Small intestine (tissue), 7 donors: ENCODE results near the gene LTK. TPM values are rescaled to one million over a fixed set of nuclear protein-coding genes. Genes with fewer than 3 reads are reported as not detected.
A peak's percentile ranks its signal among the peaks of the same experiment; 100 is the strongest.

Experiments
- DNase-seq, 2 donors: peaks; one replicate each; pipeline versions ENCODE4 v3.0.0 to v3.0.0-alpha.2; 2013
- FAIRE-seq: peaks from 2 replicates; lab custom pipeline; 2012; peaks lifted over from hg19 to GRCh38; lab: Jason Lieb, UNC
- H3K27ac ChIP-seq, 3 donors: one replicate each; pipeline ENCODE4 v1.5.1; 2013; ENCODE audit warnings: low read length in 2 of 3, mild to moderate bottlenecking in 2 of 3, control low read depth in 1 of 3, inconsistent platforms in 1 of 3, low read depth in 1 of 3, moderate library complexity in 1 of 3
- H3K27me3 ChIP-seq, 3 donors: one replicate each; pipeline ENCODE4 v1.6.1; 2013; ENCODE audit warnings: low read length in 3 of 3, inconsistent platforms in 1 of 3; ENCODE audit not compliant: control insufficient read depth in 3 of 3, insufficient read depth in 3 of 3
- H3K36me3 ChIP-seq, 3 donors: one replicate each; pipeline ENCODE4 v1.6.1; 2013; ENCODE audit warnings: low read length in 3 of 3, inconsistent platforms in 1 of 3, low read depth in 1 of 3, mild to moderate bottlenecking in 1 of 3, moderate library complexity in 1 of 3; ENCODE audit not compliant: control insufficient read depth in 3 of 3, insufficient read depth in 2 of 3
- H3K4me1 ChIP-seq, 3 donors: one replicate each; pipeline ENCODE4 v1.6.1; 2013; ENCODE audit warnings: low read length in 2 of 3, inconsistent platforms in 1 of 3, low read depth in 1 of 3, mild to moderate bottlenecking in 1 of 3, moderate library complexity in 1 of 3; ENCODE audit not compliant: control insufficient read depth in 3 of 3, insufficient read depth in 2 of 3
- H3K4me3 ChIP-seq, 3 donors: one replicate each; pipeline ENCODE4 v1.5.1; 2013; ENCODE audit warnings: low read length in 3 of 3, control low read depth in 1 of 3, inconsistent platforms in 1 of 3, low read depth in 1 of 3, mild to moderate bottlenecking in 1 of 3, moderate library complexity in 1 of 3
- H3K9me3 ChIP-seq, 2 donors: one replicate each; pipeline ENCODE4 v1.6.1; 2013; ENCODE audit warnings: low read depth in 1 of 2, low read length in 1 of 2; ENCODE audit not compliant: control insufficient read depth in 2 of 2, insufficient read depth in 1 of 2
- WGBS, 3 donors: extraction: QIAGEN DNeasy Blood & Tissue Kit; methylation state at CpG; one replicate each; pipeline ENCODE4 v1.1.7; 2013; 5-methylcytosine and 5-hydroxymethylcytosine counted together
- polyA plus RNA-seq, 4 donors: library from polyadenylated mRNA; stranded (reverse) in 3 of 4; unstranded in 1 of 4; fragments of 200-250 nt in 3 of 4; fragments of 120-200 nt in 1 of 4; gene quantifications; one replicate each; pipeline versions ENCODE4 v1.2.1 to v1.2.3, GENCODE V29; 2013
- donor health status: healthy with polysubstance abuse.
- donor health status: control.
- donor health status: control.
- donor health status: Bipolar disorder and iron deficiency.
- donor health status: healthy.

The LTK gene
- polyA plus RNA-seq, 4 donors, result 13.1 to 68.4 (median 32.9) TPM

DNA sequence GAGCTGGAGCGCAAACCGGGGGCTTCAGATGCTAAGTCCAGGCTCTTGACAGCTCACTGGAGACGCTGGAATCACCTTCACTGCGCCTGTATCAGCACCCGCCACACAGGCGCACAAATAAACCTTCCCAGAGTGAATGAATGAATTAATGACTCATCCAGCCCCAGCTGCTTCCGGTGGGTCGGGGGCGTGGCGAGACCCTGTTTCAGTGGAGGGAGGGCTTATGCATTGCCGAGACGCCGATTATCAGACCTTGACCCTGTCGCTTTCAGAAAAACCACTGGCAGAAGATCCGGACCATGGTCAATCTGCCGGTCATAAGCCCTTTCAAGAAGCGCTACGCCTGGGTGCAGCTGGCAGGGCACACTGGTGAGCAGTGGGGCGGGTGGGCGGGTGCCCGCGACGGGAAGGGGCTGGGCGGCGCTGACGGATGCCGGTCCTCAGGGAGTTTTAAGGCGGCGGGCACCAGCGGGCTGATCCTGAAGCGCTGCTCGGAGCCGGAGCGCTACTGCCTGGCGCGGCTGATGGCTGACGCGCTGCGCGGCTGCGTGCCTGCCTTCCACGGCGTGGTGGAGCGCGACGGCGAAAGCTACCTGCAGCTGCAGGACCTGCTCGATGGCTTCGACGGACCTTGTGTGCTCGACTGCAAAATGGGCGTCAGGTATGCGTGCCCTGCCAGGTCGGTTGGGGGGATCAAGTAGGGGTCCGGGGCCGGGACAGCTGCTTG is 12.3 kb downstream of the LTK start:
- WGBS, 3 donors, result 38 to 80% (median 67%) methylated on average over 56 of the region's 56 CpGs
- Histone ChIP-seq H3K27me3 (peaks cover 0 to 27% (median 8%) of the 10 kb centered on the region in 3 donors), H3K4me1 (peaks cover 0 to 13% (median 3%) of the 10 kb centered on the region in 3 donors), H3K27ac (no peak overlapping the region), H3K9me3 (no peaks in the 10 kb centered on the region), H3K4me3 (no peak overlapping the region), H3K36me3 (peaks cover 2 to 80% (median 2%) of the 10 kb centered on the region in 3 donors)
- FAIRE-seq, result no peak
- no peak for DNase-seq

DNA sequence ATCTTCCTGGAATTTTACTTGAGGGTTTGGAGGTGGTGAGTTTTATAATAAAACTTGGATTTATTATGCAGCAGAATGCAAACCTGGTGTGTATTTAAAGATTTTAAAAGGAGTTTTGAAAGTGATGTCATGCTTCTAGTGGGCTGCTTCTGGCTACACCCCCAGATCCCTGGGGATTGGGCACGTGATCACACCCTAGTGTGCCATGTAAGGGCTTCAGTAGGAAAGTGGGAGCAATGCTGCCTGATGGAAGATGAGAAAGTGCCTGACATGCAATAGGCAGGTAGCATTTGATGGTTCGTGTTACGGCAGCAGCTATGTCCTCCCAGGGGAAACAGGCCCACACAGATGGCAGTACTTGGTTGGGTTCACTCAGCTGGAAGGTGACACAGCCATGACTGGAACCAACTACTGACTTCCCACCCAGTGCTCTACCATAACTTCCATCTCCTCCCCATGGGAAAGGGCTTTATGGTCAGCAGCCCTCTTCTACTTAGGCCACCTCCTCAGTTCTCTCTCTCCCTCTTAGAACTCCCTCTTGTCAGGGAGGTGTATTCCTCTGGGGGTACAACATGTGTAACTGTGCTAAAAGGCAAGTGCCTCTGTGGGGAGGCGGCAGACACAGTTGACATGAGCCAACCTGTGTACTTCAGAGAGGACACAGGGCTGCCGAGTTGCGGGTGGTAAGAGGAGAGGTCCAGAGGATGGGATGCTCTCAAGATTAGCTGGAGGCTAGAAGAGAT is 14.3 kb downstream of the LTK start:
- FAIRE-seq (no peak), DNase-seq (no peak)
- peaks cover 0 to 39% (median 8%) of the 10 kb centered on the region in 3 donors for H3K27me3 ChIP-seq
- H3K4me1 ChIP-seq, result peaks cover 0 to 20% (median 6%) of the 10 kb centered on the region in 3 donors
- WGBS, 3 donors, result 89 to 94% (median 90%) methylated on average over 6 of the region's 6 CpGs
- H3K4me3 ChIP-seq, result no peak overlapping the region
- no peak overlapping the region for H3K27ac ChIP-seq
- peaks cover 1 to 64% (median 2%) of the 10 kb centered on the region in 3 donors for H3K36me3 ChIP-seq
- H3K9me3 ChIP-seq, result no peaks in the 10 kb centered on the region

DNA sequence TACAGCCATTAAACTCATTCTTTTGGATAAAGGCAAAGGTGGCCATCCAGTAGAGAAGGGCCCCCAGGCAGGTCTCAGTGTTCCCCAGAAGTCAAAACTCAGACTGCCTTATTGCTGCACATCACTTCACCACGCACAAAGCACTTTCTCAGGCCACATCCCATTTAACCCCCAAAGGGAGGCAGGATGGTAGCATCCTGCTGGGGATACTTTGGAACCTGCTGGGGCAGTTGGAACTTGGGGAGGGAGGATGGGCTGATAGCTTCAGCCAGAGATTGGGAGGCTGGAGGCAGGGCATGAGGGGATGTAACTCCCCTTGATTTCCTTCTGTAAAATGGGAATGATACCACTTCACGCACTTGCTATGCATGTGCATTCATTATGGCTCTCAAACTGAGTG is 15.0 kb downstream of the LTK start:
- FAIRE-seq (no peak), DNase-seq (no peak)
- Histone ChIP-seq H3K36me3 (peaks cover 0 to 58% (median 2%) of the 10 kb centered on the region in 3 donors), H3K4me1 (peaks cover 0 to 20% (median 6%) of the 10 kb centered on the region in 3 donors), H3K9me3 (no peaks in the 10 kb centered on the region), H3K27ac (no peak overlapping the region), H3K27me3 (peaks cover 0 to 39% (median 8%) of the 10 kb centered on the region in 3 donors), H3K4me3 (no peak overlapping the region)
- WGBS, 3 donors, result 89 to 91% (median 89%) methylated on average over 2 of the region's 2 CpGs

DNA sequence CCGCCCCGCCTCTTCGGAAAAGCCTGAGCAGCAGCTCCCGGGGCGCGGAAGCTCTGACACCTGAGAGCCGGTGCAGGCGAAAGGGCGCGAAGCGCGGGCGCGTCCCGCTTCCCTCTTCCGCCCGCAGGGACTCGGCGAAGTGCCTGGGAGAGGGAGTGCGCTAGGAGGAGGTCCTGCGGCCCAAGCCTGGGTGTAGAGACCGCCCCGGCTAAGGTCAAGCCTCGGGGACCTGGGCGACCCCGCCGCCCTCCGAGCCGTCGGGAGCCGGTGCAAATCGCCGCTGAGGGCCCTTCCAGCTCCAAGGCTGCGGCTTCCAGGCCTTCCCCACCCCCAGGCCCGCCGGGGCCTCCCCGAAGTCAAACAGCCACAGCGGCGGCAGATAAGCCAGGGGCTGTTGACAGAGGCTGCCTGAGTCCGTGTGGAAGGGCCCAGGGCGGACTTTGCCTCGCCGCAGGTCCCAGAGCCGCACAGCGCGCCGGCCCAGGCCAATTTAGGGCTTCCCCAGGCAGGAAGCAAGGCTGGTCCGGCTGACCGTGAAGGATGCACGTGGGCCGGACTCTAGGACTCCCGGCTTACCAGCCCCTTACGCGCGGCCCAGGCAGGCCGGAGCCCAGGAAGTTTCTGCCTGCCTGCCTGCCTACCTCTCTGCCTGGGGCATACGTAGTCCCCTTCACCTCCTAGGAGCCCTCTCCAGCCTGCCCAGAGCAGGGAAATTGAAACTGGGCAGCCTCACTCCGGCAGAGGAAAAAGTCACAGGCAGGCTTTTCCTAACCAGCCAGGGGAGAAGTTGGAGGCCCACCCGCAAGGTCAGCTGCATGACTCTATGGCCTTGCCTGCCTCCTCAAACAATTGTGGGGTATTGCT is 17.7 kb downstream of the LTK start:
- Histone ChIP-seq H3K9me3 (no peaks in the 10 kb centered on the region), H3K36me3 (peaks cover 0 to 36% (median 0%) of the 10 kb centered on the region in 3 donors), H3K27me3 (peaks cover 0 to 17% (median 5%) of the 10 kb centered on the region in 3 donors), H3K27ac (peak overlapping the region; percentile 94 to 95 (median 95)), H3K4me3 (peak overlapping the region in 2 of 3 donors; percentile 75 to 77), H3K4me1 (peaks cover 3 to 38% (median 11%) of the 10 kb centered on the region in 3 donors)
- peak; percentile 94 to 95 for DNase-seq
- WGBS, 3 donors, result 12 to 30% (median 15%) methylated on average over 46 to 59 of the region's 59 CpGs
- no peak for FAIRE-seq

DNA sequence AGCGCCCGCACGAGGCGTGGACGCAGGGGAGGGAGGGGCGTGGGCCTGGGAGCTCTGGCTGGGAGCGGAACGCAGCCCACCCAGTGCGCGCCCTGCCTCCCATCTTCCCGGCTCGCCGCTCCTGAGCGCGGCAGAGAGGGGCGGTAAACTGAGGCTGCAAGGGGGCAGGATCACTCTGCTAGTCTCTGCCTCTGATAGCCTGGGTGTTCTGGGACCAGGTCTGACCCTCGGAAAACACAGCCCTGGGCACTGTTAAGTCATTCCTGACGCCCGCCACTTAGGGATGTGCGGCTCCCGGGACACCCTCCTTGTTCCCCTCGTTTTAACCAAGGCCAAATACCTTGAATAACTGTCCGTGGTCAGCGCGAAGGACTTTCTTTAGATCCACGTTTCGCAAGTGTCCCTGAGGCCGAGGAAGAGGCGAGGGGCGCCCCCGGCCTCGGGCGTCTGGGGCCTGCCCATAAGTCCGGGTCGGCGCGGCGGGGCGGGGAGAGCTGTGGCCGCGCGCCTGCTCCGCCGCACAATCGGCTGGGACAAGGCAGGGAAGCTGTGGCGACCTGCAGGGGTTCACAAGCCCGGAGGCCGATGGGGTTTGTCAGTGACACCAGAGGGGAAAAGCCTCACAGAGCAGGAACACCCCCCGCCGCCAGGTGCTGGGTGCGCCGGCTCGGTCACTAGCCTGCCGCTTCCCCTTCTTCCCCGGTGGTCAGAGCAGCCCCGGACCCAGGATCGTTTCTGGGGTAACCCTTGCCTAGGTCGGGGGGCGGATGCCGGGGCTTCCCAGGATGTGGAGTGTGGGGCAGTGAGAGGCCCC is 18.5 kb downstream of the LTK start:
- Histone ChIP-seq H3K27me3 (peaks cover 0 to 17% (median 4%) of the 10 kb centered on the region in 3 donors), H3K4me3 (peak overlapping the region in 2 of 3 donors; percentile 75 to 77), H3K9me3 (no peaks in the 10 kb centered on the region), H3K27ac (peak overlapping the region; percentile 94 to 95 (median 95)), H3K4me1 (peaks cover 3 to 38% (median 11%) of the 10 kb centered on the region in 3 donors), H3K36me3 (peaks cover 0 to 33% (median 0%) of the 10 kb centered on the region in 3 donors)
- no peak for FAIRE-seq
- WGBS, 3 donors, result 1 to 5% (median 3%) methylated on average over 41 to 60 of the region's 60 CpGs
- DNase-seq, result peak; percentile 42 to 69

DNA sequence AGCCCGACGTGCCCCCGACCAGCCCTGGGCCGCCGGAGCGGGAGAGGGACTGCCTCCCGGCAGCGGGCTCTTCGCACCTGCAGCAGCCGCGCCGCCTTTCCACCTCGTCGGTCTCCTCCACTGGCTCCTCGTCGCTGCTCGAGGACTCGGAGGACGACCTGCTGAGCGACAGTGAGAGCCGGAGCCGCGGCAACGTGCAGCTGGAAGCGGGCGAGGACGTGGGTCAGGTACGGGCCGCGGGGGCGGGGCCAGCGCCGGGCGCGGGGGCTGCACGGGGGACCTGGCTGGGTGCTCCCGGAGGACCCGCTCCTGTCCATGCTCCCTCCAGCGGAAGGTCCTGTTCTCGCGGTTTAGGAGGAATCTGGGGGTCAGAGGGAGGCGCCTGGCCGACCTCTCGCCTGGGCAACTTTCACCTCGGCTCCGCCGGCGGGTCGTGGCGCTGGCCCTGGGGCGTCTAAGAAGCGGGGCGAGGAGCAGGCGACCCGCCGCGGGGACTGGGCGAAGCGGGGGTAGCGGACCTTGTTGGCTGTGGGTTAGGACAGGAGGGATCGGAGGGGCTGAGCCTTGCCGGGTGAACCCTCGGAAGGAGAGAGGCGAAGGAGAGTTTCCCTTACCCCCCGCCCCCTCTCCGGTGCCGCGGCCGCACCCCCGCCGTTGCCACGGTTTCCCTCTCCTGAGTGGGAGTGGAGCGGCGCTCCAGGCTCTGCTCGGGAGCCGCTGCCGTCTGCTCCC is 19.3 kb downstream of the LTK start:
- H3K9me3 ChIP-seq, result no peaks in the 10 kb centered on the region
- FAIRE-seq (no peak), DNase-seq (peak; percentile 47 to 77)
- peaks cover 0 to 36% (median 0%) of the 10 kb centered on the region in 3 donors for H3K36me3 ChIP-seq
- H3K4me3 ChIP-seq, result peak overlapping the region; percentile 44 to 77 (median 75)
- H3K27ac ChIP-seq, result peak overlapping the region; percentile 94 to 95 (median 95)
- H3K27me3 ChIP-seq, result peaks cover 0 to 17% (median 2%) of the 10 kb centered on the region in 3 donors
- WGBS, 3 donors, result 0 to 1% (median 0%) methylated on average over 34 to 77 of the region's 77 CpGs
- peaks cover 3 to 38% (median 11%) of the 10 kb centered on the region in 3 donors for H3K4me1 ChIP-seq

DNA sequence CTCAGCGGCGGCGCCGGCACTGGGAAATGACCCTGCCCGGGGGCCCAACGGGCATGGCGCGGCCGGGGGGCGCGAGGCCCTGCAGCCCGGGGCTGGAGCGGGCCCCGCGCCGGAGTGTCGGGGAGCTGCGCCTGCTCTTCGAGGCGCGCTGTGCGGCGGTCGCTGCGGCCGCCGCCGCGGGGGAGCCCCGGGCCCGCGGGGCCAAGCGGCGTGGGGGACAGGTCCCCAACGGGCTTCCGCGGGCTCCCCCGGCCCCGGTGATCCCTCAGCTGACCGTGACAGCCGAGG is 19.8 kb downstream of the LTK start:
- peak overlapping the region; percentile 28 to 77 (median 75) for H3K4me3 ChIP-seq
- H3K36me3 ChIP-seq, result peaks cover 0 to 34% (median 0%) of the 10 kb centered on the region in 3 donors
- DNase-seq (no peak), FAIRE-seq (no peak)
- H3K27ac ChIP-seq, result peak overlapping the region; percentile 94 to 95 (median 95)
- WGBS, 3 donors, result 0 to 1% methylated on average over 25 to 41 of the region's 41 CpGs; no CpG with 5 or more reads in 1 of the 3 donors
- H3K27me3 ChIP-seq, result peaks cover 0 to 13% (median 2%) of the 10 kb centered on the region in 3 donors
- H3K4me1 ChIP-seq, result peaks cover 3 to 38% (median 11%) of the 10 kb centered on the region in 3 donors
- no peaks in the 10 kb centered on the region for H3K9me3 ChIP-seq
